ENCODE measurements around the gene DNAAF5.

GRCh38 chr7:767941-768731, 41.6 kb downstream of the DNAAF5 start:
- TF ChIP-seq CTCF (IDR thresholded peaks at IDR 0.05) (no peak), POLR2A (IDR thresholded peaks at IDR 0.05) (no peak)

All from lower leg skin (tissue), 3 donors.